ENCODE measurements around the gene ARHGAP44. TPM values are rescaled to one million over a fixed set of nuclear protein-coding genes. Genes with fewer than 3 reads are reported as not detected.

Gene ARHGAP44
- total and polyA plus RNA-seq, 2 donors (not counting 3 experiments of a cell fraction or from before 2014, with no cell fraction given), result 0.11 to 0.42 TPM

GRCh38 chr17:12821376-12821940, 32.2 kb downstream of the ARHGAP44 start:
- Histone ChIP-seq H4K20me1 (replicated peaks; ENCODE audit: control insufficient read depth, extremely low read depth, insufficient read depth, low read length) (no peaks in the 10 kb centered on the region), H3K9me1 (replicated peaks; ENCODE audit: control insufficient read depth, extremely low read depth, insufficient read depth, low read length) (no peaks in the 10 kb centered on the region), H3K36me3 (ENCODE audit: control insufficient read depth in 2 of 2, extremely low read depth in 1 of 2, insufficient read depth in 2 of 2, low read length in 2 of 2) (no peaks in the 10 kb centered on the region), H3K27ac (ENCODE audit: insufficient read depth, low read depth, low read length) (no peak overlapping the region), H3K4me2 (ENCODE audit: insufficient read depth, low read length) (peak overlapping the region; percentile 29), H3K4me3 (replicated peaks in 1 of 3; ENCODE audit: insufficient read depth in 1 of 3, low read depth in 1 of 3, low read length in 3 of 3) (no peak overlapping the region), H3K9me3 (replicated peaks; ENCODE audit: control insufficient read depth, insufficient read depth, low read length) (no peaks in the 10 kb centered on the region), H3K79me2 (ENCODE audit: control insufficient read depth, insufficient read depth, low read length) (no peaks in the 10 kb centered on the region), H3K4me1 (ENCODE audit: control insufficient read depth, extremely low read depth, insufficient read depth, low read length) (no peaks in the 10 kb centered on the region), H3K27me3 (ENCODE audit: control insufficient read depth in 2 of 2, insufficient read depth in 2 of 2, low read length in 2 of 2) (no peaks in the 10 kb centered on the region), H3K9ac (replicated peaks; ENCODE audit: extremely low read depth, insufficient read depth, low read length) (no peak overlapping the region), H2AFZ (ENCODE audit: low read depth, low read length) (no peak overlapping the region)
- ChIA-PET POLR2A (no interaction called here), CTCF (no interaction called here)
- DNase-seq (ENCODE audit: low read depth, low spot score) (no peak), FAIRE-seq (no peak)
- no TSS peak for BruUV-seq (replicated peaks)
- TF ChIP-seq GATA2 (IDR thresholded peaks at IDR 0.05; ENCODE audit: insufficient read depth, insufficient read length, low read depth, low read length) (no peak), POLR2AphosphoS5 (IDR thresholded peaks at IDR 0.05; ENCODE audit: insufficient read depth, low read depth, low read length) (no peak), EZH2 (IDR thresholded peaks at IDR 0.05; ENCODE audit: borderline replicate concordance, low read depth, low read length, severe bottlenecking) (no peak), MYC (IDR thresholded peaks at IDR 0.05; ENCODE audit: low read depth, low read length) (no peak), CTCF (IDR thresholded peaks at IDR 0.05; ENCODE audit: extremely low read depth in 1 of 2, insufficient read depth in 1 of 2, low read depth in 1 of 2, low read length in 2 of 2) (no peak), FOS (IDR thresholded peaks at IDR 0.05; ENCODE audit: borderline replicate concordance, insufficient read depth, low read length) (no peak), MAX (IDR thresholded peaks at IDR 0.05; ENCODE audit: insufficient read depth, insufficient read length) (no peak), POLR2A (IDR thresholded peaks at IDR 0.05; ENCODE audit: low read depth, low read length) (no peak), JUN (IDR thresholded peaks at IDR 0.05; ENCODE audit: borderline replicate concordance, insufficient read depth, insufficient read length, low read depth) (no peak)
- dilution Hi-C loops (cut with MboI; ENCODE audit: extremely low pct_ligation_motif_present, low sequenced_read_pairs), result no loop called here
- intact Hi-C loops (cut with micrococcal nuclease), result no loop called here

Data from endothelial cell of umbilical vein (primary cell).